CD4-positive, alpha-beta T cell (primary cell): ENCODE measurements around the gene LRP2. TPM values are rescaled to one million over a fixed set of nuclear protein-coding genes. Genes with fewer than 3 reads are reported as not detected.
"Not testable (repeated sequence)": the region's sequence is repeated elsewhere in the genome, so short reads cannot be mapped to it uniquely, and the experiment has no call there.

ENCODE experiments used
- ATAC-seq: fragments of 200-7000 bp; cut with Tn5 transposase; one replicate; pipeline ENCODE4 v1.10.0; 2022; ENCODE audit warnings: mild to moderate bottlenecking; ENCODE audit not compliant: poor library complexity
- CTCF ChIA-PET: fragments of 350-600 bp; sonication (Branson Sonifier 250); formaldehyde crosslinking; loops from one replicate; lab custom pipeline; 2021; ENCODE audit warnings: antibody characterized with exemption, inconsistent platforms; lab: Charles Lee
- POLR2A ChIA-PET: fragments of 350-600 bp; sonication (Branson Sonifier 250); formaldehyde crosslinking; loops from one replicate; lab custom pipeline; 2021; ENCODE audit warnings: antibody characterized with exemption, inconsistent platforms; lab: Charles Lee
- DNase-seq, 14 experiments: peaks; one replicate each; pipeline ENCODE4 v3.0.0-alpha.2; 2013 to 2020; ENCODE audit warnings: mixed read lengths in 2 of 14
- H3K27ac ChIP-seq, 2 donors: one replicate each; pipeline versions ENCODE4 v1.5.1 to v1.7.0; 2013; ENCODE audit warnings: low read length in 2 of 2, low read depth in 1 of 2, mild to moderate bottlenecking in 1 of 2
- H3K27me3 ChIP-seq, 2 experiments: 1 replicate in 1 of 2; 2 replicates in 1 of 2; pipeline versions ENCODE4 v1.6.1 to v1.7.0; 2013; ENCODE audit warnings: low read length in 2 of 2, control low read depth in 1 of 2, mild to moderate bottlenecking in 1 of 2, moderate library complexity in 1 of 2; ENCODE audit not compliant: insufficient read depth in 2 of 2, control insufficient read depth in 1 of 2
- H3K36me3 ChIP-seq: one replicate; pipeline ENCODE4 v1.6.1; 2013; ENCODE audit warnings: low read length, control low read depth; ENCODE audit not compliant: insufficient read depth
- H3K4me1 ChIP-seq: one replicate; pipeline ENCODE4 v1.6.1; 2013; ENCODE audit warnings: low read length, control low read depth; ENCODE audit not compliant: insufficient read depth
- H3K4me3 ChIP-seq: one replicate; pipeline ENCODE4 v1.5.1; 2013; ENCODE audit warnings: mild to moderate bottlenecking, low read length, moderate library complexity
- H3K9me3 ChIP-seq, 2 experiments: 1 replicate in 1 of 2; 2 replicates in 1 of 2; pipeline versions ENCODE4 v1.6.1 to v1.7.0; 2013; ENCODE audit warnings: low read length in 2 of 2, mild to moderate bottlenecking in 2 of 2, control low read depth in 1 of 2, moderate library complexity in 1 of 2; ENCODE audit not compliant: control insufficient read depth in 1 of 2, insufficient read depth in 1 of 2
- H3K27ac Mint-ChIP-seq: one replicate; pipeline ENCODE4 v1.8.0; 2020; ENCODE audit warnings: mixed read lengths
- H3K27me3 Mint-ChIP-seq: one replicate; pipeline ENCODE4 v1.8.0; 2021; ENCODE audit warnings: mixed read lengths
- H3K36me3 Mint-ChIP-seq: one replicate; pipeline ENCODE4 v1.8.0; 2021; ENCODE audit warnings: low read depth, mixed read lengths
- H3K4me1 Mint-ChIP-seq: one replicate; pipeline ENCODE4 v1.8.0; 2021; ENCODE audit warnings: low read depth, mixed read lengths
- H3K4me3 Mint-ChIP-seq: one replicate; pipeline ENCODE4 v1.8.0; 2020; ENCODE audit warnings: mild to moderate bottlenecking, mixed read lengths
- H3K9me3 Mint-ChIP-seq: one replicate; pipeline ENCODE4 v1.8.0; 2020; ENCODE audit warnings: mixed read lengths
- CTCF ChIP-seq: fragments of 200-600 bp; IDR thresholded peaks from one replicate; pipeline ENCODE4 v1.8.0; 2022; ENCODE audit warnings: antibody characterized with exemption, mild to moderate bottlenecking
- intact Hi-C, 2 experiments: fragments of 100-400 bp; cut with DNase I in 1 of 2; cut with micrococcal nuclease in 1 of 2; formaldehyde crosslinking; loops; one replicate each; pipeline versions ENCODE4 v1.15.1 to v1.9.0; 2023 to 2025; cut with DNase I, micrococcal nuclease
- total RNA-seq, 174 experiments: library from RNA in 2 of 174; stranded (reverse) in 2 of 174; gene quantifications; one replicate each; pipeline ENCODE4 v1.2.3 and lab custom pipeline; 2021 to 2026

LRP2 gene
- total RNA-seq, 2 experiments from 2014 or later: 0.03 TPM; not detected in 1

GRCh38 chr2:169328785-169329184, 33.5 kb downstream of the LRP2 start:
- Histone ChIP-seq H3K4me3 (no peak overlapping the region), H3K27ac (no peak overlapping the region), H3K36me3 (no peaks in the 10 kb centered on the region), H3K4me1 (no peaks in the 10 kb centered on the region), H3K27me3 (no peaks in the 10 kb centered on the region), H3K9me3 (no peaks in the 10 kb centered on the region)
- no peak for ATAC-seq
- intact Hi-C loops: no loop called here
- TF ChIP-seq CTCF: no peak
- H3K4me1 Mint-ChIP-seq: no peaks in the 10 kb centered on the region
- ChIA-PET POLR2A (no interaction called here), CTCF (no interaction called here)
- H3K9me3 Mint-ChIP-seq: no peaks in the 10 kb centered on the region
- no peak overlapping the region for H3K4me3 Mint-ChIP-seq
- no peaks in the 10 kb centered on the region for H3K36me3 Mint-ChIP-seq
- H3K27me3 Mint-ChIP-seq: peaks cover 18% of the 10 kb centered on the region
- DNase-seq: no peak
- H3K27ac Mint-ChIP-seq: no peak overlapping the region

DNA sequence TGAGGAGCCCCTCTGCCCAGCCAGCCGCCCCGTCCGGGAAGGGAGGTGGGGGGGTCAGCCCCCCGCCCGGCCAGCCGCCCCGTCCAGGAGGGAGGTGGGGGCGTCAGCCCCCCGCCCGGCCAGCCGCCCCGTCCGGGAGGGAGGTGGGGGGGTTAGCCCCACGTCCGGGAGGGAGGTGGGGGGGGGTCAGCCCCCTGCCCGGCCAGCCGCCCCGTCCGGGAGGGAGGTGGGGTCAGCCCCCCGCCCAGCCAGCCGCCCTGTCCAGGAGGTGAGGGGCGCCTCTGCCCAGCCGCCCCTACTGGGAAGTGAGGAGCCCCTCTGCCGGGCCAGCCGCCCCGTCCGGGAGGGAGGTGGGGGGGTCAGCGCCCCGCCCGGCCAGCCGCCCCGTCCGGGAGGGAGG, 34.5 kb downstream of the LRP2 start:
- H3K27me3 ChIP-seq, H3K9me3 Mint-ChIP-seq, H3K4me3 Mint-ChIP-seq, H3K36me3 Mint-ChIP-seq, H3K4me3 ChIP-seq, H3K4me1 ChIP-seq, H3K27ac ChIP-seq, H3K4me1 Mint-ChIP-seq, ATAC-seq, H3K36me3 ChIP-seq, H3K9me3 ChIP-seq, POLR2A ChIA-PET, CTCF ChIA-PET, DNase-seq, intact Hi-C loops, H3K27ac Mint-ChIP-seq: not testable (repeated sequence)
- peaks cover 14% of the 10 kb centered on the region for H3K27me3 Mint-ChIP-seq

DNA sequence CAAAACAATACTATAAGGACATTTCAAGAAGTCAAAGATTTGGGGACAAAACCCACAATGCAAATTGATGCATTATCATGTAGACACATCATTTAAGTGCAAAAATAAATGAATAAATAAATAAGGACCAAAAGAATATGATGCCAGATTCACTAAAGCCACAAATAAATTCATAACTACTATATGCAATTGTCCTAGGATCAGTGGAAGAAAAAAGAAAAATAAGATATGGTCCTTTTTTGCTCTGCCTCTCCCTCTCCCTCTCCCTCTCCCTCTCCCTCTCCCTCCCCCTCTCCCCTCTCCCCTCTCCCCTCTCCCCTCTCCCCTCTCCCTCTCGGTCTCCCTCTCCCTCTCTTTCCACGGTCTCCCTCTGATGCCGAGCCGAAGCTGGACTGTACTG, 36.4 kb downstream of the LRP2 start:
- ATAC-seq, DNase-seq, H3K4me1 Mint-ChIP-seq, POLR2A ChIA-PET, H3K4me3 Mint-ChIP-seq, H3K27ac ChIP-seq, CTCF ChIA-PET, H3K27ac Mint-ChIP-seq, H3K4me1 ChIP-seq, H3K9me3 ChIP-seq, intact Hi-C loops, H3K36me3 Mint-ChIP-seq, H3K36me3 ChIP-seq, H3K27me3 ChIP-seq, H3K9me3 Mint-ChIP-seq, H3K4me3 ChIP-seq: not testable (repeated sequence)
- H3K27me3 Mint-ChIP-seq: peaks cover 15% of the 10 kb centered on the region

DNA sequence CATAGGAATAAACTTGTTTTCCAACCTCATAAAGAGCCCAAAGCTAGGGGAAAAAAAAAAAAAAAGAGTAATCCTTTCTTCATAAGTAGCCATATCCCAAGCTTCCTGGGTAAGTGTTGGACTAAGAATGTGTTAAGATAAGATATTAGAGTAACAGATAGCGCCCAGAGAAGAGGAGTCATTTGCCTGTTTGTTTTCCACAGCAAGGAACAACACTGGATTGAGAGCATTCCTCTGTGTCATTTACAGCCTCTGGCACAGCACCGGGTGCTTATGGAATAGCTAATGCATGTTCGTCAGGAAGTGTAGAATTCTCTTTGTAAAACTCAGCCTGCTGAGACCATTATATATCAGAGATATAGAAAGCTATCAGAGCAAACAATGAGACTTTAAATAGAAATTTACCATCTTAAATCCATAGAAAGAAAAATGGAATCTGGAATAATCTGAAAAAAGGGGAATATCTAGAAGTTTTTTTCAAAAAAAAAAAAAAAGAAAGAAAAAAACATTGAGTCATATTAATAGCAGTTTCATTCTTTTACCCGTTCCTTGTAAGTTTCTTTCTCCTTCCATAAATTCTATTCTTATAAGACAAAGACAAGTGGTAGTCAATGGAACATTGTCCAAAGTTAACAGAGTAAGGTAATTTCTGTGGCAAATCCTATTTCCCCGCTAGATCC, 37.6 kb downstream of the LRP2 start:
- CTCF ChIA-PET: no interaction called here
- Mint-ChIP-seq H3K4me3 (no peak overlapping the region), H3K36me3 (no peaks in the 10 kb centered on the region), H3K27ac (no peak overlapping the region), H3K9me3 (no peaks in the 10 kb centered on the region), H3K4me1 (no peaks in the 10 kb centered on the region), H3K27me3 (peaks cover 9% of the 10 kb centered on the region)
- H3K27ac ChIP-seq: no peak overlapping the region
- intact Hi-C loops: no loop called here
- ATAC-seq (no peak), DNase-seq (no peak)
- POLR2A ChIA-PET: no interaction called here
- no peak overlapping the region for H3K4me3 ChIP-seq
- no peaks in the 10 kb centered on the region for H3K36me3 ChIP-seq
- no peaks in the 10 kb centered on the region for H3K9me3 ChIP-seq
- no peaks in the 10 kb centered on the region for H3K4me1 ChIP-seq
- H3K27me3 ChIP-seq: peaks cover 0 to 5% of the 10 kb centered on the region in 2 experiments
- TF ChIP-seq CTCF: no peak
